SKM-1 (cell line): Measurements from ENCODE around the gene SYT15.
"Not testable (repeated sequence)": the region's sequence is repeated elsewhere in the genome, so short reads cannot be mapped to it uniquely, and the experiment has no call there.

Experiments
- DNase-seq: peaks from one replicate; lab custom pipeline; 2025; ENCODE audit not compliant: unreplicated experiment; lab: John Stamatoyannopoulos, UW

Gene SYT15

GRCh38 chr10:46578474-46579178 is at the start of gene SYT15:
SYT15 (plus strand) TSS chr10:46579128; CDS start chr10:46579169, 41 bp downstream.
- DNase-seq, result not testable (repeated sequence)

GRCh38 chr10:46529742-46530141 is 49.2 kb upstream of the SYT15 start:
- DNase-seq, result not testable (repeated sequence)

GRCh38 chr10:46530249-46531186 is 48.4 kb upstream of the SYT15 start:
- no peak for DNase-seq

- not testable (repeated sequence) for DNase-seq
These were observed 46.7 kb upstream of the SYT15 start for GRCh38 chr10:46532256-46532655.

GRCh38 chr10:46534828-46535524 is 44.0 kb upstream of the SYT15 start:
- DNase-seq, result no peak

- DNase-seq, result no peak
These were observed 42.8 kb upstream of the SYT15 start for GRCh38 chr10:46536171-46536570.

- DNase-seq, result no peak
These were observed 42.1 kb upstream of the SYT15 start for GRCh38 chr10:46536781-46537180.

GRCh38 chr10:46537309-46537708 is 41.6 kb upstream of the SYT15 start:
- no peak for DNase-seq

GRCh38 chr10:46538155-46538554 is 40.8 kb upstream of the SYT15 start:
- DNase-seq, result no peak

GRCh38 chr10:46538717-46539426 is 40.1 kb upstream of the SYT15 start:
- DNase-seq, result no peak

GRCh38 chr10:46539596-46540411 is 39.1 kb upstream of the SYT15 start:
- DNase-seq, result no peak

- DNase-seq, result no peak
These were observed 38.4 kb upstream of the SYT15 start for GRCh38 chr10:46540412-46541016.

GRCh38 chr10:46541017-46541661 is 37.8 kb upstream of the SYT15 start:
- no peak for DNase-seq

- no peak for DNase-seq
These were observed 37.0 kb upstream of the SYT15 start for GRCh38 chr10:46541735-46542566.

- DNase-seq, result no peak
These were observed 36.1 kb upstream of the SYT15 start for GRCh38 chr10:46542567-46543465.

- no peak for DNase-seq
These were observed 35.2 kb upstream of the SYT15 start for GRCh38 chr10:46543466-46544377.
